ENCODE data around the gene RSPO4.

GRCh38 chr20:942611-943010, 59.5 kb downstream of the RSPO4 start:
- no peak for TF ChIP-seq CTCF (conservative IDR thresholded peaks at IDR 0.05 in 1 of 2, IDR thresholded peaks at IDR 0.05 in 1 of 2; ENCODE audit: extremely low read depth in 1 of 2, insufficient read depth in 1 of 2, low read depth in 1 of 2, low read length in 2 of 2)
- no peak for TF ChIP-seq EZH2 (IDR thresholded peaks at IDR 0.05; ENCODE audit: borderline replicate concordance, low read length)

Measured in mammary epithelial cell (primary cell).